ENCODE measurements around the gene REL.

Gene REL

DNA sequence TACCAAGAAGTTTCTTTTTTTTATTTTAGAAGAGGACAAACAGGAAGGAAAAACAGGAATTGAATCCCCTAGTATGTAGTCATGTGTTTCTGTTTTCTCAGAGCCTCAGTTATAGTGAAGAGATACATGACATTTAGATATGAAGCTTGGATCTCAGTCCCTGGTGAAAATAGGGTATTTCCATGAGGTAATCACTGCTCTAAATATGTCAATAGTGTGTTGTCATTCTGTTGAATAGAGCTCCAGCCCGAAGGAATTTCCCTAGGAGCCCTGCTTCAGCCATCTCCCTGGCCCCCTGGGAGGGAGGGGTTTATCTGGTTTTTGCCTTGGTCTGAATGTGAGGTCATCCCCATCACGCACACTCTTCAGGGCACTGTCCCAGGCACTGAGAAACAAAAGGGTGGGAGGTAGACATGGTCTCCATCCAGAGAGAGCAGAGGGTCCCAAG is 47.1 kb upstream of the REL start:
- Histone ChIP-seq H3K27me3 (ENCODE audit: insufficient read depth, low read length, poor library complexity) (peaks cover 5% of the 10 kb centered on the region), H4K20me1 (ENCODE audit: insufficient read depth, low read length) (no peaks in the 10 kb centered on the region), H3K4me2 (ENCODE audit: insufficient read depth, low read length) (no peak overlapping the region), H3K79me2 (ENCODE audit: insufficient read depth, low read length) (no peaks in the 10 kb centered on the region), H3K9ac (ENCODE audit: low read depth, low read length) (no peak overlapping the region), H3K27ac (ENCODE audit: low read length) (no peak overlapping the region), H3K4me1 (ENCODE audit: insufficient read depth, low read length) (no peaks in the 10 kb centered on the region), H3K9me3 (ENCODE audit: insufficient read depth, low read length, severe bottlenecking) (no peaks in the 10 kb centered on the region), H2AFZ (ENCODE audit: low read depth, low read length) (no peak overlapping the region), H3K36me3 (ENCODE audit: insufficient read depth, low read length) (no peaks in the 10 kb centered on the region), H3K4me3 (ENCODE audit: low read depth in 1 of 2, low read length in 2 of 2) (no peak overlapping the region)
- ATAC-seq (ENCODE audit: insufficient read depth, low read depth) = no peak
- no peak for TF ChIP-seq EZH2 (IDR thresholded peaks at IDR 0.05; ENCODE audit: borderline replicate concordance, low read depth, low read length, severe bottlenecking)
- TF ChIP-seq, protein P1, sequence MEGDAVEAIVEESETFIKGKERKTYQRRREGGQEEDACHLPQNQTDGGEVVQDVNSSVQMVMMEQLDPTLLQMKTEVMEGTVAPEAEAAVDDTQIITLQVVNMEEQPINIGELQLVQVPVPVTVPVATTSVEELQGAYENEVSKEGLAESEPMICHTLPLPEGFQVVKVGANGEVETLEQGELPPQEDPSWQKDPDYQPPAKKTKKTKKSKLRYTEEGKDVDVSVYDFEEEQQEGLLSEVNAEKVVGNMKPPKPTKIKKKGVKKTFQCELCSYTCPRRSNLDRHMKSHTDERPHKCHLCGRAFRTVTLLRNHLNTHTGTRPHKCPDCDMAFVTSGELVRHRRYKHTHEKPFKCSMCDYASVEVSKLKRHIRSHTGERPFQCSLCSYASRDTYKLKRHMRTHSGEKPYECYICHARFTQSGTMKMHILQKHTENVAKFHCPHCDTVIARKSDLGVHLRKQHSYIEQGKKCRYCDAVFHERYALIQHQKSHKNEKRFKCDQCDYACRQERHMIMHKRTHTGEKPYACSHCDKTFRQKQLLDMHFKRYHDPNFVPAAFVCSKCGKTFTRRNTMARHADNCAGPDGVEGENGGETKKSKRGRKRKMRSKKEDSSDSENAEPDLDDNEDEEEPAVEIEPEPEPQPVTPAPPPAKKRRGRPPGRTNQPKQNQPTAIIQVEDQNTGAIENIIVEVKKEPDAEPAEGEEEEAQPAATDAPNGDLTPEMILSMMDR (IDR thresholded peaks at IDR 0.05; ENCODE audit: borderline replicate concordance, extremely low read depth, low read length, poor library complexity, severe bottlenecking) = no peak
- DNase-seq = no peak

DNA sequence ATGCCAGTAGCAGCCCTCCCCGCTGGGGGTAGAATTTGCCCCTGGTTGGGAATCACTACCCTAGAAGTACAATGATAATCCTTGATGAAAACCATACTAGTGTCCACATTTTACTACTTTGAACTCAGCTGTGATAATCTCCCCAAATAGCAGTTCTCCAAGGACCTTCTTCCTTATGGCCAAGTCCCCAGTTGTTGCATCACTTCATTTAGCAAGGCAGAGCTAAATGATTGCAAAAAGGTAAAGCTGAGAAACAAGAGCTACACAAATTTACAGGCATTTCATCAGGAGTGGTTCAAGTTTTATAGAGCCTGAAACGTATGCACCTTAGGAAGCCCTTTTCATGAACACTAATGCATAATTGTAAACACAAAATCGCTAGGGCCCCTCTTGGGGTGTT is 44.9 kb upstream of the REL start:
- Histone ChIP-seq H3K9ac (ENCODE audit: low read depth, low read length) (no peak overlapping the region), H3K27me3 (ENCODE audit: insufficient read depth, low read length, poor library complexity) (peaks cover 5% of the 10 kb centered on the region), H3K36me3 (ENCODE audit: insufficient read depth, low read length) (no peaks in the 10 kb centered on the region), H3K4me3 (ENCODE audit: low read depth in 1 of 2, low read length in 2 of 2) (no peak overlapping the region), H3K9me3 (ENCODE audit: insufficient read depth, low read length, severe bottlenecking) (no peaks in the 10 kb centered on the region), H3K4me2 (ENCODE audit: insufficient read depth, low read length) (no peak overlapping the region), H3K79me2 (ENCODE audit: insufficient read depth, low read length) (no peaks in the 10 kb centered on the region), H2AFZ (ENCODE audit: low read depth, low read length) (no peak overlapping the region), H4K20me1 (ENCODE audit: insufficient read depth, low read length) (no peaks in the 10 kb centered on the region), H3K4me1 (ENCODE audit: insufficient read depth, low read length) (no peaks in the 10 kb centered on the region), H3K27ac (ENCODE audit: low read length) (no peak overlapping the region)
- TF ChIP-seq EZH2 (IDR thresholded peaks at IDR 0.05; ENCODE audit: borderline replicate concordance, low read depth, low read length, severe bottlenecking) = no peak
- TF ChIP-seq, protein P1 (IDR thresholded peaks at IDR 0.05; ENCODE audit: borderline replicate concordance, extremely low read depth, low read length, poor library complexity, severe bottlenecking) = no peak
- ATAC-seq (ENCODE audit: insufficient read depth, low read depth) (no peak), DNase-seq (no peak)

GRCh38 chr2:60837123-60837522 is 44.3 kb upstream of the REL start:
- Histone ChIP-seq H2AFZ (ENCODE audit: low read depth, low read length) (no peak overlapping the region), H3K79me2 (ENCODE audit: insufficient read depth, low read length) (no peaks in the 10 kb centered on the region), H3K4me3 (ENCODE audit: low read depth in 1 of 2, low read length in 2 of 2) (no peak overlapping the region), H3K27ac (ENCODE audit: low read length) (no peak overlapping the region), H3K36me3 (ENCODE audit: insufficient read depth, low read length) (no peaks in the 10 kb centered on the region), H4K20me1 (ENCODE audit: insufficient read depth, low read length) (no peaks in the 10 kb centered on the region), H3K4me1 (ENCODE audit: insufficient read depth, low read length) (no peaks in the 10 kb centered on the region), H3K9me3 (ENCODE audit: insufficient read depth, low read length, severe bottlenecking) (no peaks in the 10 kb centered on the region), H3K9ac (ENCODE audit: low read depth, low read length) (no peak overlapping the region), H3K27me3 (ENCODE audit: insufficient read depth, low read length, poor library complexity) (peaks cover 5% of the 10 kb centered on the region), H3K4me2 (ENCODE audit: insufficient read depth, low read length) (no peak overlapping the region)
- no peak for DNase-seq
- no peak for TF ChIP-seq EZH2 (IDR thresholded peaks at IDR 0.05; ENCODE audit: borderline replicate concordance, low read depth, low read length, severe bottlenecking)
- TF ChIP-seq, protein P1 (IDR thresholded peaks at IDR 0.05; ENCODE audit: borderline replicate concordance, extremely low read depth, low read length, poor library complexity, severe bottlenecking) = no peak
- ATAC-seq (ENCODE audit: insufficient read depth, low read depth) = no peak

GRCh38 chr2:60838481-60838880 is 42.9 kb upstream of the REL start:
- Histone ChIP-seq H3K9me3 (ENCODE audit: insufficient read depth, low read length, severe bottlenecking) (no peaks in the 10 kb centered on the region), H3K4me3 (ENCODE audit: low read depth in 1 of 2, low read length in 2 of 2) (no peak overlapping the region), H2AFZ (ENCODE audit: low read depth, low read length) (no peak overlapping the region), H3K27ac (ENCODE audit: low read length) (no peak overlapping the region), H3K4me1 (ENCODE audit: insufficient read depth, low read length) (no peaks in the 10 kb centered on the region), H3K79me2 (ENCODE audit: insufficient read depth, low read length) (no peaks in the 10 kb centered on the region), H4K20me1 (ENCODE audit: insufficient read depth, low read length) (no peaks in the 10 kb centered on the region), H3K9ac (ENCODE audit: low read depth, low read length) (no peak overlapping the region), H3K4me2 (ENCODE audit: insufficient read depth, low read length) (no peak overlapping the region), H3K27me3 (ENCODE audit: insufficient read depth, low read length, poor library complexity) (peaks cover 5% of the 10 kb centered on the region), H3K36me3 (ENCODE audit: insufficient read depth, low read length) (no peaks in the 10 kb centered on the region)
- ATAC-seq (ENCODE audit: insufficient read depth, low read depth) = no peak
- no peak for DNase-seq
- TF ChIP-seq, protein P1 (IDR thresholded peaks at IDR 0.05; ENCODE audit: borderline replicate concordance, extremely low read depth, low read length, poor library complexity, severe bottlenecking) = no peak
- no peak for TF ChIP-seq EZH2 (IDR thresholded peaks at IDR 0.05; ENCODE audit: borderline replicate concordance, low read depth, low read length, severe bottlenecking)

Data from DND-41 (cell line).